HG03060 (cell line): Measurements from ENCODE around the gene STEAP1.
"Not testable (repeated sequence)": the region's sequence is repeated elsewhere in the genome, so short reads cannot be mapped to it uniquely, and the experiment has no call there.

Source experiments
- ATAC-seq: cut with Tn5 transposase; IDR thresholded peaks from one replicate; pipeline ENCODE4 v1.9.1; 2021; ENCODE audit warnings: low read depth, moderate number of reproducible peaks; ENCODE audit not compliant: unreplicated experiment

STEAP1 gene

DNA sequence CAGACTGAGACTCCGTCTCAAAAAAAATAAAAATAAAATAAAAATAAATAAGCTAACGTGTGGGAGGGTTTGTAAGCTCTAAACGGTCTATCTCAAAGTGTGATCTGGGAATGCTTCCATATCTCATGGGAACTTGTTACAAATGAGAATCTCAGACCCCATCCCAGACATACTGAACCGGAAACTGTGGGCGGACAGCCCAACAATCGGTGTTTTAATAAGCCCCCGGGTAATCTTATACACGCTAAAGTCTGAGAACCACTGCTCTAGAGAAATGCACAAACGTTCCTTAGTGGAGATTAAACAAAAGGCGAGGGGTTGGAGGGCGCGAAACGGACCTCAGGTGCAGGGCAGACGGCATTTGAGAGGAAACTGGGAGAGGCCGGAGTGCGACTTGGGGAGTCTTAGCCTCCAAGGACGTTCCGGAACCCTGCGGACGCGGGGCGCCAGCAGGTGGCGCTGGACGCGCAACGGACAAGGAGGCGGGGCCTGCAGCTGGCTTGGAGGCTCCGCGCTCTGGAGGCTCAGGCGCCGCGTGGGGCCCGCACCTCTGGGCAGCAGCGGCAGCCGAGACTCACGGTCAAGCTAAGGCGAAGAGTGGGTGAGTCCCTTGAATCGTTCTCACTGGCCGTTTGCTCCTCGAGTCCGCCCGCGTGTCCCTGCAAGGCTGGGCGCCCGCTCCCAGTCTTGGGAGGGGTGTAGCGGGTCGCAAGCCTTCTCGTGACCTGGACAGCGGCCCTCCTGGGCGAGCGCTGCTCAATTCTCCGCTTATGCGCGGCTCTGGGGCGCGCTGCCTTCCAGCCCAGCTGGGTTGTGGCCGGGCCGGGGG lies at the start of gene STEAP1:
Gene STEAP1, plus strand, starts transcription at position 527 of the 829 bp plus-strand sequence. CDS start 5,320 bp downstream, outside the sequence.
- ATAC-seq, result peak; percentile 81

GRCh38 chr7:90114972-90115371 lies 39.3 kb upstream of the STEAP1 start:
- not testable (repeated sequence) for ATAC-seq

DNA sequence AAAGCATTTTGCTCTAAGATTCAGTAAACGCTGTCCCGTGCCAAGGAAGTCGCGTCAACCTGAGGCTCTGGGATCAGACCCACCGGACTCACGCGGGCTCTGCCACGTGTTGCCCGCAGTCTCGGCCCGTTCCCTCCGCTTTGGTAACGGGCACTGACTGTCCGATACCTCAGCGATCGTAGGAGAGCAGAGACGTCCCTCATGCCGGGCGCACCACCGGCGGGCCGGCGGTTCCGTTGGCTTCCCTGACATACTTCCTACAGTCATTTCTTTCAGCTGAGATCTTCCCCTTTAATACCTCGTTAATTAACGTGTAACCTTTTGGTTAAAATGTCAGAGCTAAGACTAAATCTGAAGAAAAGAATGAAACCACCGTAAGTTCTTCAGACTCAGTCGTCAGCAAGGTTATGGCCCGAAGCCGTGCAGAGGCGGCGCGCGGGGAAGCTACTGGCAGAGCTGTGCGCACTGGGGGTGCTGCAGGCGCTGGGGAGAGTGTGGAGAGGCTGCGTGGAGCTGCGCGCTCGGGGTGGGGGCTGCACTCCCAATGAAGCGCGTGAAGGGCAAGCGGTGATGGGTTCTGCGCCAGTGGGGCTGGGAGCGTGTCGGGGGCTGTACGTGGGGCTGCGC lies 35.6 kb upstream of the STEAP1 start:
- not testable (repeated sequence) for ATAC-seq

DNA sequence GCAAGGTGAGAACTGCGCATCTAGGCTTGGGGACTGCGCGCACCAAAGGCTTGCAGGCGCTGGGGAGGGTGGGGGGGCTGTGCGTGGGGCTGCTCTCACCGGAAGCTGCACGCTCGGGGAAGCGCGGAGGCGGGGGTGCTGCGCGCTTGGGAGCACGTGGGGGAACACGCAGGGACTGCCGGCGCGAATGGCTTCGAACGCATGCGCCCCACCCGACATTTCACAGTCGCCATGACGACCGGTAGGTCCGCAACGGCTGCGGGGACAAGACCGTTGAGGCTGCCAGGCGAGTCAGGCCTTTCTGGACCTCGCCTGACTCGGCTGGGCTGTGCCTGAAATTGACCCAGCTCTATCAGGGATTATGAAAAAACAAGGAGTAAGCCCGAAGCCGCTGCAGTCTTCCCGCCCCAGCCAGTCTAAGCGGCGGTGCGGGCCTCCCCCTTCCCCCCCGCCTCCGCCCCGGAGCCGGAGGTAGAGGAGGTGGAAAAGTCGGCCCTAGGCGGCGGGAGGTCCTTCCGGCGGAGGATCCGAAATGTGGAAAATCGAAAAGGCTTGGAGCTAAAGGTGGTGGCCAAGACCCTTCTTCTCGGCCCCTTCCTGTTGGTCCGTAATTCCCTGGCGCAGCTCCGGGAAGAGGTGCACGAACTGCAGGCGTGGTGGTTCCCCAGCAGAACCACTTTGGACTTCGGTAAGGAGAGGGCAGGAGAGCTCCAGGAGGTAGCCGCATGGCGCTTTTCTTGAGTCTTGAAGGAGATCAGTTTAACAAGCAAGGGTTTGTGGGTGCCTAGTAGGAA lies 34.9 kb upstream of the STEAP1 start:
- no peak for ATAC-seq

GRCh38 chr7:90120205-90120604 lies 34.1 kb upstream of the STEAP1 start:
- not testable (repeated sequence) for ATAC-seq

- ATAC-seq, result not testable (repeated sequence)
Observed at GRCh38 chr7:90131746-90132145, 22.5 kb upstream of the STEAP1 start.

GRCh38 chr7:90147079-90147960 lies 6.9 kb upstream of the STEAP1 start:
- not testable (repeated sequence) for ATAC-seq

GRCh38 chr7:90149428-90149827 lies 4.8 kb upstream of the STEAP1 start:
- ATAC-seq, result not testable (repeated sequence)

GRCh38 chr7:90151884-90152283 lies 2.4 kb upstream of the STEAP1 start:
- ATAC-seq, result not testable (repeated sequence)

- ATAC-seq, result not testable (repeated sequence)
Observed at GRCh38 chr7:90152642-90153253, 1.5 kb upstream of the STEAP1 start.

DNA sequence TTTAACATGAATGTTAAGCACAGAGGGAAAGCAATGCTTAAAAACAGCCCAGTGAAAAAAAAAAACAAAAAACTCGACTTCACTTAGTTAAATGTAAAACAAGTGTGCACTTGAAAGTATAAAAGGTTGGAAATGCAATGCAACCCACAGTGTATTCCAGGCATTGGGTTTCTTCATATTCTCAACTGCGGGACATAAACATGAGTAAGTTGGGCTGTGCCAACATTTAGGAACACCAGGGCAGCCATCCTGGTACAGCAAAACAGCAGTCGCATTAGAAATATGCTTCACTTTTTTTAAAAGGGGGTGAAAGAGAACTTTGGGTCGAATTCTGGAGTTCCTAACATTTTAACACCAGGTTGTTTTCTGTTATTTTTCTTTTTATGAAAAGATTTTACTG lies 937 bp downstream of the STEAP1 start:
- ATAC-seq, result no peak

GRCh38 chr7:90157331-90157730 lies 3.1 kb downstream of the STEAP1 start:
- ATAC-seq, result not testable (repeated sequence)

- ATAC-seq, result not testable (repeated sequence)
Observed at GRCh38 chr7:90157761-90158350, 3.6 kb downstream of the STEAP1 start.

DNA sequence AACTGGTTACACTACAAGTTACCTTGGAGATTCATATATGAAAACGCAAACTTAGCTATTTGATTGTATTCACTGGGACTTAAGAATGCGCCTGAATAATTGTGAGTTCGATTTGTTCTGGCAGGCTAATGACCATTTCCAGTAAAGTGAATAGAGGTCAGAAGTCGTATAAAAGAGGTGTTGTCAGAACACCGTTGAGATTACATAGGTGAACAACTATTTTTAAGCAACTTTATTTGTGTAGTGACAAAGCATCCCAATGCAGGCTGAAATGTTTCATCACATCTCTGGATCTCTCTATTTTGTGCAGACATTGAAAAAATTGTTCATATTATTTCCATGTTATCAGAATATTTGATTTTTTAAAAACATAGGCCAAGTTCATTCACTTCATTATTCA lies 9.3 kb downstream of the STEAP1 start:
- no peak for ATAC-seq

DNA sequence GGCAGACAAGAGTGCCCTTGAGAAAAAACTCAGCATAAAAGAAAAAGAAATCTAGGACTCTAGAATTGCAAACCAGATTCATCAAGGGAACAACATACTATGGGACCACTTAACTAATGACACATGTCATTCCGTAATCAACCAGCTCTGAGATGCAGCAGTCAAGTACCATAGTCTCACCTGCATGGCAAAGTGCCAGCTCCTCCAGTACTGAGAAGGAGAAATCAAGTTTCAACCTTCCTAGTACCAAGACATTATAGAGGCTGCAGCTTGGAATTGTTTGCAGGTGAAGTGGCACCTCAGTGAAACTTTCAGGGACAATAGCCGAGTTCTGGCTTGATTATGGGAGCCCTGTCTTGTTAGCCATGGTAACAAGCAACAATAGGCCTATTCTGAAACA lies 11.5 kb downstream of the STEAP1 start:
- ATAC-seq, result no peak

- ATAC-seq, result no peak
Observed at GRCh38 chr7:90166153-90166552, 11.9 kb downstream of the STEAP1 start.

GRCh38 chr7:90167361-90167760 lies 13.1 kb downstream of the STEAP1 start:
- no peak for ATAC-seq

GRCh38 chr7:90169891-90170290 lies 15.6 kb downstream of the STEAP1 start:
- ATAC-seq, result no peak

DNA sequence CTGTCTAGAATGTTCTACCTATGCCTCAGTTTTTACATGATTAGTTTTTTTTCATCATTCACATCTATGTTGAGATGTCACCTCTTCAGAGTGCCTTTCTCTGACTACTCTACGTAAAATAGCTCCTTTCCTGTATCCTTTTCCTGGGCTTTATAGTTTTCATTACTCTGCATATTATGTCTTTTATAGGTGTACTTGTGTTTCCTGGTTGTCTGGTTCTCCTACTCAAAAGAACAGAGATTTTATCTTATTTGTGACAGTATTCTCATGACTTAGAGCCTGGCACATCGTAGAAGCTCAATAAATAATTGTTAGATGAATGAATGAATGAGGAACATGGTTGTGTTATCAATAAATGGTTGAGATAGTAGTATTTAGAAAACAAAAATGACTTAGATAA lies 17.9 kb downstream of the STEAP1 start:
- ATAC-seq, result no peak
